HG03280 (cell line): Measurements from ENCODE around the gene PLXNA2.

ENCODE experiments used
- ATAC-seq: cut with Tn5 transposase; IDR thresholded peaks from one replicate; pipeline ENCODE4 v1.9.1; 2021; ENCODE audit warnings: mild to moderate bottlenecking, moderate library complexity; ENCODE audit not compliant: unreplicated experiment

PLXNA2 gene

DNA sequence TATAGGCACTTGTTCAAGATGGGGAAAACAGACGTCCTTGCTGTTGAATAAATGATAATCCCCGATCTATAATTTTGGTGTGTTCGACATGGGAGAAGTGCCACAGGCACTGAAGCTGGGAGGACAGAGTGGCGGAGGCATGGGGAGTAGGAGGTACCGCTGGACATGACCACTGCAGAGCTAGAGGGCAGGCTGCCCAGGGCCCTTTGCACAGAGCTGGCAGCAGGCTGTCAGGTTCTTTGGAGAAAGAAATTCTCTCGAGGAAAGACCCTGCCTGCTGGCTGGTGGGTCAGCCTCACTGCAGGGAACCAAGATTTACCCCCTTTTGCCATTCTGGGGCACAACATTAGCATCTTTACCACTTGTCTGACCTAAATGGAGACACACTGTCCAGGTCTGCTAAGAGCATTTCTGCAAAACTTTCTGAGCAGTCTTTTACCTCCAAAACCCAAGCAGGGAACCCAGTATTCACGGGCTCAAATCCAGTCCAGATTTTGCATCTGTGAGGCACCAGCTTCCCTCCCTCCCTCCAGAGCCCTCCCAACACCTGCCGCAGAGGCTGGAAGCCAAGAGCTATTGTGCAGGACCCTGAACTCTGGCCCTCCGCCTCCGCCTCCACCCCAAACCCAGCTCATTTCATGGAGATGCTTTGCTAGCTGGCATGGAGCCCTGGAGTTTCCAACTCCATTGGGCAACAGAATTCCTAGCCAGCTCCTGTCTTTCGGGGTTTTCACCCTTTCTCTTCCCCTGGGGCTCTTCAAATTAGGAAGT lies 142.3 kb downstream of the PLXNA2 start:
- no peak for ATAC-seq

DNA sequence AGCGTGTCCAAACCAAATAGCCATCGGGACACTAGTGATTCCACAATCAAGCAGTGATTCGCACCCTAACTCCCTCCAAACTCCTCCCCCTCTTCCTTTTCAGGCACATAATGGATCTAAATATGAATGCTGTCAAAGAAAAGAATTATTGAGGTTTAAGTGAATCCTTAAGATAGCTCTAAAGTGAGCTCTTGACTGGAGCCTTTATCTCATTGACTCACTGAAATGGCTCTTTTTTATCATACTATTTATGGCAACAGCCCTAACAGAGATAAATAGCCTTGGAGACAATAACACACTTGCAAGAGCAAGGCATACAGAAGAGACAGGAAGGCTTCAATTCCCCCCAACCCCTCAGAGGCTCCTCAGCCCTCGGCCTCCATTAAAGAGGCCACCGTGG lies 143.3 kb downstream of the PLXNA2 start:
- no peak for ATAC-seq

DNA sequence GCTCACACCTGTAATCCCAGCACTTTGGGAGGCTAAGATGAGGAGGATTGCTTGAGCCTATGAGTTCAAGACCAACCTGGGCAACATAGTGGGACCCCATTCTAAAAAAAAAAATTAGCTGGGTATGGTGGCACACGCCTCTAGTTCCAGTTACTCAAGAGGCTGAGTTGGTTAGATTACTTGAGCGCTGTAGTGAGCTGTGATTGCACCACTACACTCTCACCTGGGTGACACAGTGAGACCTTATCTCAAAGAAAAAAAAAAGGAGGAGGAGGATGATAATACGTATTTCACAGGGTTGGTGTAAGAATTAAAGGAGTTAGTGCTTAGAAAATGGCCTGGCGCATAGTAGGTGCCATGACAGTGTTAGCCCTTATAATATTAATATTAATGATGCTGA lies 144.1 kb downstream of the PLXNA2 start:
- ATAC-seq = no peak

DNA sequence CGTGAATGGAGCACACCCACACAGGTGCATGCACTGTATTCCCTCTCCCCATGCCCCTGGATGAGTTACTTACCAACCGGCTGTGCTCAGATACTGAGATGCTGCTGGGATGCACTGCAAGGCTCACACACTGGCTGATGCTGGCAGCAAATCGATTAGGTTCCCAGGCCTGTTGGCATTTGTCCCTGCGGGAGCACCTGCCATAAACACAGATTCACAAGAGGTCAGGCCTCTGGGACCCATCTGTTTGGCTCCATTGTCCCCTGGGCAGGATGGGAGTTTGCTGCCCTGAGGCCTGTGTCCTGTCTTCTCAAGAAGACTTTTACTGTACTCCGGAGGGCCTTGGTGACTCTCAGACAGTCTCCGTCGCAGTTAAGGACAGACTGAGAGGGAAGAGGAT lies 145.4 kb downstream of the PLXNA2 start:
- no peak for ATAC-seq

DNA sequence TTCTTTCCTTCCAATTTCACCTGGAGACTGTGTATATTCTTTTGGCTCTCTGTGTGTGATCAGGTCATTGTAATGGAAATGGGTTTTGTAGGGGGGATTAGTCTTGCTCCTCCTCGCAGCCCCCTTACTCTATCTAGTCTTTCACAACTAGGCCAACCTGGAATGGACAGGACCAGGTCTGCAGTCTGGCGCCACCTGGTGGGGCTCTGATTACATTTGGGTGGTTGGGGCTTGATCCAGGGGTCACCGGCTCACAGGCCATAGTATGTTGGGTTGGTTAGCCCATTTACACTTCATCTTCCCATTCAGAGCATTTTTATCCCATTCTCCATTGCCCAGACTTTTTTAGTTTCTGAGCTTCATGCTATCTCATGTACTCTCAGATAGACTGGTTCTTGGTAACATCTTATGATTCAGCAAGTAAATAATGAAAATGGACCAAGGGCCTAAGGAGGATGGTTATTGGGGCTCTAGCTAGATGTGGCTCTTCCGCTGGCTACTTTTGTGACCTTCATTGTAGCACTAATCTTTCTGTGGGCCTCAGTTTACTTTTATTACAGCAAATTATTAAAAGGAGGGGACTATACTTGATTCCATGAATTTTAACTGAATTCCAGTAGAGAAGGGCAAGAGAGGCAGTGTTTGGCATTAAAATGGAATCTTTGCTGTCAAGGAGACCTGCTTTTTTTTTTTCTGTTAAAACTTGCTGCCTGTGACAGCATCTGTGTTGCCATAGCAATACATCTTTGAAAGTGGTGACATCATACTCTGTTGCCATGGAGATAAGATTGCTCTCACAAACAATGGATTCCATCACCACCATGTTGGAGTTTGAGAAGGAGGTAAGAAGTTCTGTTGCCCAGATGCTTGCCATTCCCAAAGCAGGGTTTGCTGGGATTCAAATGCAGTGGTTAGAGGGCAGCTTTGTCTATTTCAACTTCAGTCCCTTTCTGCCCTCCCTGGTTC lies 150.1 kb downstream of the PLXNA2 start:
- peak; percentile 62 for ATAC-seq

DNA sequence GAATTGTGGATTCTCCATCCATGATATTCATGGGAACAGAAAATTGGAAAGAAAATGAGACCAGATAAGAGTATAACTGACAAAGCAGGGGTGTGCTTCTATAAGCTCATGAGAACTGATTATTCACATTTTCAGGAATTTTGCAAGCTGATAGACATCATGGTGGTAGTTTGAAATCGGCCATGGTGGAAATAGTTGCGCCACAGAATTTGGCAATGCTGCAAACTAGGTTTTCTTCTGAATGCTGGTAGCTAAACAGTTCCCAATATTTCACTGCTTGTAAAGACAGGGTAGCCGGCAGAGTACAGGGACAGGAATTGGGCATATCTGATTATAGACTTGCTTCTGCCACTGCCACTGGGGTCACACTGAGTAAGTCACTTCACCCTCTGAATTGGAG lies 151.1 kb downstream of the PLXNA2 start:
- ATAC-seq = no peak

DNA sequence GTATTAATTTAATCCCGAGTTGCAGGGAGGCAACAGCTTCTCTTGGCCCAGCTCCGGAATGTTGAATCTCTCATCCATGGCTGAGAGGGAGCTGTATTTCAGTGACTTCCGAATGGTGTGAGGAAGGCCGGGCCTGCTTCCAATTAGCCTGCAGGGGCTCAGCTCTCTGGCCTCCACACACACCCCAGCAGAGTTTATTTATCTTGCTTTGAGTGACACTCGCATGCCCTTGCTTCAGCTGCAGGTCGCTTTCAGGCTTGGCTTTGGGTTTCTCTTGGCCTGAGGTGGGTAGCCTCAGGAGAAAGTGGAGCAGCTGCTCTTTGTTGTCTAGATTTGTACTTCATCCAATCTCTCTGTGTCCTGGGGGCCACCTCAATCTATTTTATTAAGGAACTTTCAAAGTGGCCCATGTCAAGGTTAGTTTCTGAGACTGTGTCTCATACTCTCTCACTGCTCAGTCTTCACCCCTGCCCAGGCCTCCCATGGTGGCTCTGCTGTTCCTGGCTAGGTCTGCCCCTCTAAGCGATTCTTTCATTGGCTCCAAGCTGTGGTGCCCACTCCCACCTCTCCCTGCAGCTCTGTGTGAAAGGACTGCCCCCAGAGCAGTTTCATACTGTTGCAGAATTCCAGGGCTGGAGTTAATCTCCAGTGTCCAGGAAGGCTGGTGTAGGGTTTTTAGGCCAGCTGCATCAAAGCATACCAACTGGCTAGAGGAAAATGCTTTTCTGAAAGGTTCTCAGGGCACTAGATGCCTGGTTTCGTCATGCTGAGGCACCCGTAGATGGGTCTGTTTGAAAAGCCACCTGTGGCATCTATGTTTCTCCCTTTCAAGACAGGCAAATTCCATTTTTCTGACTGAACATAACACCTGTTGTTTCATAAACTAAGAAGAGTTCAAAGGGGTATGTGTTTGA lies 153.5 kb downstream of the PLXNA2 start:
- no peak for ATAC-seq

DNA sequence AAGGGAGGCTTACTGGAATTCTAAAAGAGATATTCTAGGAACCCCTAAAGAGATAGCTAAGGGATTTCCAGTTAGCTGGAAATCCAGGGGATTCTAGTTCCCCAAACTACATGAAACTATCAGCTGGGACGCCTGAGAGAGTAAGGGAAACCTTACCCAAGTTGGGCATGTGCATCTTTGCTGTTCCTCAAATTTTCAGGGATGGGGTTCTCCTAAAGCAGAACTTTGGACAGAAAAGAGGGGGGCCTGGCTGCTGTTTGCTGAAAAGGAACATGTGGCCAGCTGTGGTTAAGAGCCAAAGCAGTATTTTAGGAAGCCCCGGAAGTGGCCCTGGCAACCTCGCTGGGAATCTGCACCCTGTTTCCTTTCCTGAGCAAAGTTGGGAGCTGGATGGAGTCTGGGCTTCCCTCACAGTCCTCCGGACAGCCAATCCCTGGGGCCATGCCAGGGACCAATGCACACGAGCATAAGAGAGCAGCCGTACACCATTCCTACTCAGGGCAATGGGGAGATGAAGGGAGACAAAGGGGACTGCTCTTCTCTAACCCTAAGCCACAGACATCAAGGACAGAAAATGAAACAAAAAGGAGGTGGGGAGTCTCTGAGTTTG lies 154.3 kb downstream of the PLXNA2 start:
- no peak for ATAC-seq

DNA sequence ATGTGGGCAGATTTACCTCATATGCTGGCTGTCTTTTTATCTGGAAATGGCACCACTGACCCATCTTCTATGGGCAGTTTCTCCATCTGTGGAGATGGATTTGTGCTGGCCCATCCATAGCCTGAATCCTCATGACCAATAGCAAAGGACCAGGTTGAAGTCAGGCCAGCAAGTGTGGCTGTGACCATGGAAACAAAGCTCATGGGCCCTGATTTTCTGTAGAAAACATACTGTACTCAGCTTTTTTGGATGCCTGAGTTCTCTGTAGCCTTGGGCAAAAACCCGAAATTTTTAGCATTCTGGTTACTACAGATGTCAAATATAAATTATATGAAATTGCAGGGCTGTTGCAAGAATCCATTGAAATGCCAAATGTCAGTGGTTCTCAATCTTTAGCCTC lies 155.0 kb downstream of the PLXNA2 start:
- no peak for ATAC-seq

DNA sequence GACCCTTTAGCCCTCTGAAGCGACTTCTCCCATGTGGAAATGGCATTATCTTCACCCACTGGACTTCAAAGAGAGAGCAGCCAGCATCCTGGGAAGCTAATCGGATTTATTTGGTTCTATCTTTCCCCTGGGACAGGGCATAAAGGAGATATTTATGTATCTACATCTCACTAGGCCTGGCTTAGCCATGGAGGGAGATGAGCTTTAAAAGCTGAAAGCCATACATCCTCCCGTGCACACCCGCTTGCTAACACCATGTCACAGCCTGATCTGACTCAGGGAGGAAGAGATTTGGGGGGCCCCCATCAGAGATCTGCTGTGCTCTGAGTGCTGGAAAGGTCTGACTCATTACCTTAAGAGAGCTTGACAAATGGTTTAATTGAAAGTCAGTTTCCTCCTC lies 155.9 kb downstream of the PLXNA2 start:
- ATAC-seq = no peak

DNA sequence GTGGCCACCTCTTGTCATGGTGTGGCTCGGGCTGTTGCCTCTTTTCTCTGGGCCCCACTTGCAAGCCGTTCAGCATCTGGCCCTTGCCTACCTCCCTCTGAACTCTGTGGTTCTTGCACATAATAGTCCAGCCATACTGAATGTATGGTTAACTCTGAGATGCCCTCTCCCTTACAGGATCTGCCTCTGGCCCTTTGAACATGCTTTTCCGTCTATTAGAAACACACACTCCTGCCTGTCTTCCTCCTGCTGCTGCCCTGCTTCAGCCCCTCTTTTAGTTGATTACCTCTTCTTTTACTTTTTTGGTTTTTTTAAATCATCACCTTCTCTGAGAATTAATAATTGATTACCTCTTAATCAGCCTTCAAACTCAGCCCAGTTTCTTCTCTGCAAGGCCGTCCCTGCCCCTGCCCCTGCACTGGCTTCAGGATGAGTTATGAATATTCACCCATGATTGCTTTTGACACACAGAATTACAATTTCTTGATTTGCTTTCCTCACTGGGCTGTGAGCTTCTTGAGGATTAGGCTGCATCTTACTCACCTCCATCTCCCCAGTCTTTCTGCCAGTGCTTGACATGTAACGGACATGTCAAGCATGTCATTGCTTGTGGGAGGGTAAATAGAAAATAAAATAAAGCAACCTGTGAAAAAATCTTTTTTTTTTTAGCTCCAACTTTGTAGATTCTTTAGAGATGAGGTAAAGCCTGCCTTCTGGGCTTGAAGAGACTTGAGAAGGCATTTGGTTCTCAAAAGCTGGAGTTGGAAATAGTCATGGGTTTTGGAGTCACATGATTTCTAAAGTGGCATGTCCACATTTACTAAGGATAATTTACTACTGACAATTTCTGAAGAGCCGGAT lies 158.3 kb downstream of the PLXNA2 start:
- ATAC-seq = no peak

DNA sequence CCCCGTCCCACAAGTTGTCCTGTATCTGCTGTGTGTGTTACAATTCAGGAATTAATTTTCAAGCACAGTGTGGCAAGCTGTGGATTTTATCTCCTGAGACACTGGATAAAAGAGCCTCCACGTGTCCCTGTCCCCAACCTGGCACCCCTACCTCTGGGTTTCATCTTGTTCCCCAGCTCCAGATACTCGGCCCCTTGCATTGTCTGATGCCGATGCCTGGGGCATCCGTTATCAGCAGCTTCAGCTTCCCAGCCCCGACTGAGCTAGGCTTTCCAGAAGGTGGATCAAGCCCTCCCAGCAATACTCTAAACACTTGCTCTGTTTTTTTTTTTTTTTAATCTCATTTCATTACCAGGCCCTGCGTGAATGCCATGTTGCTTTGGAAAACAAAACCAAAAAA lies 159.4 kb downstream of the PLXNA2 start:
- ATAC-seq = no peak

DNA sequence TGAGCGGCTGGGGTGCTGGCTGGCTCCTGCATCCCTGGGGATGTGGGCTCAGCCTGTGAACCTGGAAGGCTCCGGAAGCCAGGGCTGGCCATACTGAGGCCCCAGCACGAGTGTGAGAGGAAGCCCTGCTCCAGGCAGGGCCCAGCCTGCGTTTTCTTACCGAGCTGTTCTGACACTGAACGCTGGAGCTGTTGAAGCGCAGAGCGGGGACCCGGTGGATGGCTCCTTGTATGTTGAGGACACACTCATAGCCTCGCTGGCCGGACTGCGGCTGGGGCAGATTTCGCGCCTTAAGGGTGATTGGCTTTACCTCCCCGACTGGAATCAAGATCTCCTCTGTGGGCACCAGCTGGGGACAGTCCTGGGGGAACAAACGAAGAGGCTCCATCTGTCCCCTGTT lies 160.0 kb downstream of the PLXNA2 start:
- ATAC-seq = no peak

DNA sequence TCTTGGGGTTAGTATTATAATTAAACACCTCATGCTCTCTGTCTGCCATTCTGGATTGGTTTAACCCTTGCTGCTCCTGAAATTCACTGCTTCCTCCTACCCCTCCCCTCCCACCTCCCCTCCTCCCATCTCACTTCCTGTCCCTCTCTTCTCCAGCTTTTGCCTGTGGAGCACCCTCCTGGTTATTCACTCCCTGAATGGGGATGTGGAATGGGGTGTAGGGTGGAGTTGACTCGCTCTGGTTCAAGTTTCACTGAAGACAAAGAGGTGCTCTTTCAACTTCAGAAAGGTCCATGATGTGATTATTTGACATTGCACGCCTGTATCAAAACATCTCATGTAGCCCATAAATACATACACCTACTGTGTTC lies 160.5 kb downstream of the PLXNA2 start:
- no peak for ATAC-seq

DNA sequence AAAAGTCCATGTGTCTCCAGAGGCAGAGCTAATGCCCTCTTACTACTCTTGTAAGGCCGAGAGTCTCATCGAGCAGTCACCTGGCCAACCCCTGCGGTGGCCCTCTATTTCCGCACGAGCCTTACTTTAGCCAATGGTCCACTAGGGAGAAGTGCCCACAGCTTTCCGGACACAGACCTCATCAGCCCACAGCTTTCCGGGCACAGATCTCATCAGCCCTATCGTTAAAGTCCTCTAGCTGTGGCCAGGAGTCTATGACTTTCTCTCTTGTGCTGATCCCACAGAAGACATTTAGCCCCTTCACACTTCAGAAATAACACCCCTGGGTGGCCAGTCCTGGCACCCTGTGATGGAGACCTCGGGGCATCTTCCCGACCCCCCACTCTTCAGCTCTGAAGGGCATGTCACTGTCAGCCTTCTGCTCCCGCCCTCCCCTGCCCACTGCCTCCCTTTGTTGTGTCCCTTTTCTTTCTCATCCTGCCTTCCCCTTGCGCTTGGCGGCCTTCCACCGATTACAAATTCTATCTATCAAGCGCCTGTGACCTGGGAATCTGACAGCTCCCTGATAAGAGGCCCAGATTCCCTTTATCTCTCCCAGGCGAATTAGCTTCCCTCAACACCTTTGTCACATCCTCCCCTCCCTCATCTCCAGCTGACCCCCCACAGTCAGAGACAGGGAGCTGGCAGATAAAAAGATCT lies 161.0 kb downstream of the PLXNA2 start:
- no peak for ATAC-seq

DNA sequence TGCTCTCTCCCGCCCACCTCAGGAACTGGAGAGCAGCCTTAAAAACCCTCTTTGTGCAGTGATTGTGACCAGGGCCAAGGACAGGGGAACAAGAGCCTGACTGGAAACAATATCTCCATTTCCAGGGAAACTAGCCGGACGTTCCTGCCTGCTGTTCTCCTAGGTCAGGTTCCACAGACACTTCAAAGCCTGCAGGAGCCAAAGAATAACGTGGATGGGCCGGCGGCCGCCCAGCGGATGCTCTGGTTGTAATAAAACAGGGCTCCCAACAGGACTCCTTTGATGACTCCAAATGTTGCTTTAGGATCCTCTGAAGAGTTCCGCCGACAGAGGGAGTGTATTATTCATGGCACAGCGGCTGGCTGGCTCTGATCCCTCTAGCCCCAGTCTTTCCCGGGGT lies 162.2 kb downstream of the PLXNA2 start:
- ATAC-seq = no peak

DNA sequence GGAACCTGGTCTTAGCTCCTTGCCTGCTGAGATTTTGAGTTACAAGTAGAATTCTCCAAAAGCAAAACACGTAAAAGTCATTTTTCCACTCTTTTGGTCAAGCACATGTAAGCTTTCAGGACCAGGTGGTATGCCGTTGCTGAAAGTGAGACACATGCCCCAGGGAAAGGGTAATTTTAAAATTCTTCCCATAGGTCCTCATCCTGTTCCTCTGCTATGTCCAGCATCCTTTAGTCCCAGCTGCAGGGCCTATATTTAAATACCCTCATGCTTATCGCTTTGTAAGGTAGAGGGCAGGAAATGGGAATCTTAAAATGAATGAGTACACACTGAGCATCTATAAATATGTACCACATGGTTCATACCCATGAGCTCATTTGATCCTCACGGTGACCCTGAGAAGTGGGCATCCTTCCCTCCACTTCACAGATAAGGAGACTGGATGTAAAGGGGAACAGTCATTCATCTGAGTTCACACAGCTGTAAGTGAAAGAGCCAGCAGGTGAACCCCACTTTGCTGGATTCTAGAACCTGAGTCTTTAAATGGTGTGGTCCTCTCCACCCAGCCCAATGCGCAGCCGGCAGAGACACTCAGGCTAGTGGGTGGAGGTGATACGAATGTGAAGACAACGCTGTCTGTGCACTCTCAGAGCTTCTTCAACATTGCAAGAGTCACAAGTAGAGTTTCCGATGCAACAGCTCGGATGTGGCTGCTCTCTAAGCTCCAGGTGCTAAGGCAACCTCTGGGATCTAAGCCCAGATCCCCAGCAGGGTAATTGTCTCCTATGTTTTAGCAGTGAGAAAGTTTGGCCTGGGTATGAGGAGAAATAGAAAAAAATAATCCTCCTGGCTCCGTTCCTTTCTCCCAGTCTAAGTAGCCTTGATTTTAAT lies 163.5 kb downstream of the PLXNA2 start:
- no peak for ATAC-seq

DNA sequence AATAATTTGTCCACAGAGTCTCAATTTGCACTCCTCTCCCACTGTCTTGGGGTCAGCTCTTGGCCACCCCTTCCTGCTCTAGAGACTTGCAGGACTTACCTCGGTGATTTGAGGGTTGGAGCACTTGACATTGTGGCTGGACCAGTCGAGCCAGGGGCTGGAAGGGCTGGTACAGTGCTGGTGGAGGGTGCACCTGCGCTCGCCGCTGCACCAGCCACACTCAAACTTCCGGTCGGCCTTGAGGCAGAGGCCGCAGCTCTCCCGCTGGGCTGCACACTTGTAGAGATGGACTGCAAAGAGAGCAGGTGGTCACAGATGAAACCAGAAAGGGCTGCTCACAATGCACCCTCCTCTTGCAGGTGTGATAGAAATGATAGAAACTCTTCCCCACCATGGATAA lies 165.0 kb downstream of the PLXNA2 start:
- no peak for ATAC-seq
